Stimulated activated CD4-positive, alpha-beta T cell treated with anti-CD3 and anti-CD28 coated beads, TNF-alpha, amount 100 ng/mL, for 24 hours (primary cell): ENCODE results near the gene ACOT7.

ENCODE experiments used
- DNase-seq, 3 experiments: peaks; one replicate each; pipeline ENCODE4 v3.0.0-alpha.2; 2020; ENCODE audit warnings: low read depth in 3 of 3

Gene ACOT7

DNA sequence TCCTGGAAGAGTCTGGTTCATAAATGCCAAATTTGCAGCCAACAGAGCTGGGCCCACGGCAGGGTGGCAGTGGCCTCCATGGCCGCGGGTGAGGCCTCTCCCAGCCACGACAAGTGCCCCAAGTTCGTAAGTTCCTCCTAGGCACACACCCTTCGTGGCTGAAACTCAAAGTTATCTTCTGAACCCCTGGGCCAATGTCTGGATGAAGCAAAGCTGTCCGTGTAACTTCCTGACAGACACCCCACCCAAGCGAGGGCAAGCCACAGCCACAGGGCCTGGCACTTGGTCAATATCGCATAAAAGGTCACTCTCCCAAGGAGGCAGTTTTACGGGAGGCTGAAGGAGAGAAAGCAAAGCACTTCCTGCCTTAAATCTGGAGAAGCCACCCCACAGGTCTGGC is 104.9 kb downstream of the ACOT7 start:
- DNase-seq = no peak

GRCh38 chr1:6288026-6288425 is 105.5 kb downstream of the ACOT7 start:
- no peak for DNase-seq

- DNase-seq = no peak
Measured at GRCh38 chr1:6287431-6287886, 106.1 kb downstream of the ACOT7 start.

DNA sequence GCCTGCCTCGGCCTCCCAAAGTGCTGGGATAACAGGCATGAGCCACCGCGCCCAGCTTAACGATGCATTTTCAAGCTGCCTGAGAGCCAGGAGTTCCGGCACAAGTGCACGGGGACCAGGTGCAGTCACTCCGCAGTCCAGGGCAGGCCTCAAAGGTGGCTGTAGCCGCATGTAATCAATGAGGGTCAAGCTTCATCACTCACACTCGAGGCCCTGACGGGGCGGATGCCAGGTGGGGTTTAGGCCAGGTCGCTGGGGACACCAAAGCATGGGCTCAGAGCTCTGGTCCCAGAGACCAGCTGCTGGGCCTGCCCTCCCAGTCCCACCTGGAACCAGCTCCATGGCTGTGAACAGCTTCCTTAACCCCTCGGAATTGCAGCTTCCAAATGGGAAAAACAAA is 106.5 kb downstream of the ACOT7 start:
- DNase-seq = no peak

- DNase-seq = no peak
Measured at GRCh38 chr1:6286266-6286665, 107.3 kb downstream of the ACOT7 start.

- DNase-seq = no peak
Measured at GRCh38 chr1:6285336-6285735, 108.2 kb downstream of the ACOT7 start.

DNA sequence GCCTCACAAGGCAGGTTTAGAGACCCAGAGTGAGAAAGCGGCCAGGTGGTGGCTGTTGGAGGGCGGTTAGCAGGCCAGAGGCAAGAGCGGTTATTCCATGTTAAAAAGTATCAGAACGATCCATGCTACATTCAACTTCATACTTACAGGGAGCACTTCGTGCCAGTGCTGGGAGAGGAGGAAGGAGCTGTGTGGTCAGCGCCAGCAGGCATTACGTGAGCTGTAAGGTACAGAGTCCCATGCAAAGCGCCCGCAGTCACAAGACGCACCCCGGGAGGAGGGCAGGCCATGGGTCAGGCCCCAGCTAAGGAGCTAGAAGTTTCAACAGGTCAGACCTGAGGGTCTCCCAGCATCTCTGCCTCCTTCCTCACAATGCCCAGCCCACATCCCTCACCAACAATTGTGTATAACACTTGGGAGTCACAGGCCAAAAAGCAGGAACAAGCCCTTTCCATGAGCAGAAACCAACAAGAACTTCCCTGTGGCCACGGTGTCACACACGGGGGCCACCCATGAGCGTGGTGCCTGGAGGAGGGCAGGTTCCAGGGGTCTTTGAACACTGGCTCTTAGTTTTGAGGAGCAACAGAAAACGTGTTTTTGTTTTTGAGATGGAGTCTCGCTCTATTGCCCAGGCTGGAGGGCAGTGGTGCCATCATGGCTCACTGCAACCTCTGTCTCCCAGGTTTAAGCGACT is 110.8 kb downstream of the ACOT7 start:
- DNase-seq = no peak

DNA sequence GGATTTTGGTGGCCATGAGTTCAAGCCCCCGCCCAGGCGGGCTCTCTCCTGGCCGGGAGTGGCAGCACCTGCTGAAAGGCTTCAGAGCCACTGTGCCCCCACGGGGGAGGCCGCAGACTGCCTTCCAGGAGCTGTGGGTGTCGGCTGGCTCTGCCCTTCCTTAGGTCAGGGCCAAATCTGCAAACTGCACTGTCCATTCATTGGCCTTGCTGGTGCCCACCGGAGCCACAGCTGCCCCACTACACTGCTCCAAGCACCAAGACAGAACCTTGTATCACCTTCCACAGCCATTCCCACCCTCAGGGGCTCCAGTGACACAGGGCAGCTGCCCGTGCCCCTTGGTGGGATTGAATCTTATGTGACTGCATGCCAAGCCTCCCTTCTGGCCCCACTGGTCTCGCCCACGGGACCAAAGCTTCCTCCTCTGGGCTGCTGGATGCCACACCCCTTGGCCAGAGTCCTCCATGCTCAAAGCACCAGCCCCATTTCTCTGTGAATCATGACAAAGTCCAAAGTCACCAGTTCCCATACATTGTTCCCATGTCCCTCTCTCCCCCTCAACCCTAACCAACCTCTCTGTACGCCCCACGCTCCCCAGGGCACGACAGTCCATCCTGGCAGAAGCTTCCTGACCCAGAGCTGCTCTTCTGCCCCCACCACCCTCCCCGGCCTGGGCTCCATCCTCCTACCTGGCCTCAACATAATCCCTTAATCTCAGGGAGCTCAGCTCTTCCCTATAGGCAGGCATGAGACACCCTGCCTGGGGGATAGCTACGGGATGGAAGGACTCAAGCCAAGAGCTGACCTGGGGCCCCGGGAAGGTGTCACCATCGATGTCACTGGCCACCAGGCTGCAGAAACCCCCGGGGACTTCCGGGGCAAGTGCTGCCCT is 111.8 kb downstream of the ACOT7 start:
- no peak for DNase-seq

DNA sequence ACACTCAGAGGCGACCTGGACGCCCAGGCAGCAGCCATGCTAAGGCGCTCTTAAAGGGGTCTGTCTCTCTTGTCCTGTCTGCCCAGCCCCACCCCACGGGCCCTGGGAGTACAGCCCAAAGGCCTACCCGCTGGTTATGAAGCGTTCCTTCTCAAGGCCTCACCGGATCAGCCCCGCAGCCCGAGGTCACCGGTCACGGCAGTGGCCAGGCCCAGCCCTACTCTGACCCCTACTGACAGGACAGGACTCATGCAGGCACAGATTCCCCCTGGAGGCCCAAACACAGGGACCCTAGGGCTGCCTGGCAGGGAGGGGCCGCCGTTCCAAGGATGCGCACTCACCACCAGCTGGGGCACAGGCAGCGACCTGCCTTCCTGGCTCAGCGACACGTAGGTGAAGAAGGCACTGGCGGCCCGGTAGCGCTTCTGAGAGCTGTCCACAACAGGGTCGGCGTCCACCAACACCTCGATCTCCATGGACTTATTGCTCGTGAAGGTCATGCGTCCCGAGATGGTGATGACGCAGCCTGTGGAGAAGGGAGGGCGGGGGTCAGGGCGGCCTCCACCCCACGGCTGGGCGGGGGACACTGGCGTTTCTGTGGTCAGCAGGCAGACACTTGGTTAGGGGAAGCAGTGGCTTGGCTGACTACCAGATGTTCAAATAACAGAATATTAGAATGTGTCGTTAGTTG is 112.7 kb downstream of the ACOT7 start:
- DNase-seq = no peak

- no peak for DNase-seq
Measured at GRCh38 chr1:6279613-6280383, 113.8 kb downstream of the ACOT7 start.

GRCh38 chr1:6279066-6279465 is 114.5 kb downstream of the ACOT7 start:
- no peak for DNase-seq

- no peak for DNase-seq
Measured at GRCh38 chr1:6278263-6278662, 115.3 kb downstream of the ACOT7 start.

DNA sequence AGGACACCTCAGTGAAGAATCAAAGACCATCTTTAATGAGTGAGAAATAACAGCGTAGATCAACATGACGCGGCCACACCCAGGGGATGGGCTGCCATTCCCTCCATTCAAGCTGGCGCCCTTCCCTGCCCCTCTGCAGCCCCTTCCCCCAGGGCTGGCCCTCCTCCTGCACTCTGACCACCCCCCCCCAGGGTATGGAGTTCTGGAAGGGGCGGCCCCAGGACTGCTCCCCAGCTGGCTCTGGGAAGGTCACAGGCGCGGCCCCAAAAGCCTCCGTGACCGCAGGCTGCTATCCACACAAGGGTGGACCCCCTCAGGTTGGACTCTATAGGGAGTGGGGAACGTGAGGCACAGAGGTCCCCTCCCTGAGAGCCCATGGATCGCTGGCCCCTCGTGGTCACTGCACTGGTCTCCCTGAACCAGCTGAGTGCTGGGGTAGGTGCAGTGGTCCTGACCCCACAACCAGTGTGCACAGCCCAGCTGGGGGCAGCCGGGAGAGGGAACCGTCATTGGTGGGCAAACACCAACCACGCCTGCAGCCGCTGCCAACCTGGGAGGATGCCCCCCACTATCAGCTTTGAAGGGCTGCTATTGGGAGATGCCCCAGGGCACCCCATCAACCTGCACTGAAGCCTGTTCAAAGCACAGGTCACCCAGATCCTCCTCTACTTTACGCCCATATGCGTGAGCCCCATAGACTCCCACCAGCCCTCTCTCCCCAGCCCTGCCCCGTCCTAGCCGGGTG is 116.6 kb downstream of the ACOT7 start:
- no peak for DNase-seq

DNA sequence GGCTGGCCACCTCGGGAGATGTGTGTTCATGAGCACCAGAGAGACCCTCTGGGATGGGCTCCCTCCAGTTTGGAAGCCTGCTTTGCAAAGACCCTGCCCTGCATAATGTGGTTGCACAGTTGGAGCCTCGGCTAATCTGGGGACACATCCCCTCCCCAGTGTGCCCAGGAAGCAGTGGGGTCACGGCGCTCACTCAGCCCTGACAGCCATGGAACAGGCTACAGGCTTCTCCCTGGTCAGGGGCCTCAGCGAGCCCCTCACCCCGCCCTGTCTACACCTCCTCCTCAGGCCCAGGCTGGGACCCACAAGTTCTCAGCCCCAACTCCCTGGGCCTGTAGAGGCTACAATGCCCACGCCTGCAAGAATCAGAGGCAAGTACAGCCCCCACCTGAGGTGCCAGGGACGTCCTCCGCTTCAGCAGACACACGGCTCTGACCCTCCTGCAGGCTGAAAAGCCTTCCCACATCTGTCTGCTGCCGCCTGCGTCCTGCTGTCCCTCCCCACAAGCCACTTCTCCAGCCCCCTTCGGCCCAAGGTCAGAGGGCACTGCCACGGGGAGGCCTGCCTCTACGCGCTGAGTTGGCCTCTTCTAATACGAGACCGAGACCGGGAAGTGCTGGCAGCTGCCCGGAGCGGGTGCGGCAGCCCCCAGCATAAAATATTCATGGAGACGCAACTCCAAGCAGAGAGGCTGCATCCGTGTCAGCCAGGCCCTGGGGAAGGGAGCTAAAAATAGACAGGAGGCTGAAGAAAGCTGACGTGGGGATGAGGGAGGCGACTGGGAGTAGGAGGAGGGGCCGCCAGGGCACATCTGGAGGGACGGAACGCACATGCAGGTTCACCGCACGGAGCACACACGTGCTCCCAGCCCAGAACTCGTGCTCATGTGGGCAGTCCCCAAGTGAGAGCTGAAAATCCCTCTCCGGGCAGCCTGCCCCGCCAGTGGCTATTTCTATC is 117.5 kb downstream of the ACOT7 start:
- DNase-seq = no peak

GRCh38 chr1:6274622-6275139 is 118.9 kb downstream of the ACOT7 start:
- DNase-seq = no peak

DNA sequence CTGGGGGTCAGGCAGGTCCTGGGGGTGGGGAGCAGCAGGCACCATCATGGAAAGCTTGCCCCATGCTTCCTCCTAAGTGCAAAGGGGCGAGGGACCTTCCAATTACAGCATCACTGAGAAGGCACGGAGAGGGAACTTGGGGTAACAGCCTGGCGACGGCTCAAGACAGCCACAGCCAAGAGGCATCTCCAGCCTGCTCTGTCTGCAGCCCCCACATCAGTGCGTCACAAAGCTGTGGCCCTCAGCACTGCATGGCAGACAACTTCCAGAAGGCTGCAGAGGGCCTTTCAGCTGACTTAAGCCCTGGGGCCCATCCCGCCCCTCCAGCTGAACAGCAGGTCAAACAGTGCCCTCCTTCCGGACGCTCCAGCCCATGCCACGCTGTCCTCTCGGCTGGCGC is 119.5 kb downstream of the ACOT7 start:
- no peak for DNase-seq

GRCh38 chr1:6273380-6273891 is 120.1 kb downstream of the ACOT7 start:
- DNase-seq = no peak

DNA sequence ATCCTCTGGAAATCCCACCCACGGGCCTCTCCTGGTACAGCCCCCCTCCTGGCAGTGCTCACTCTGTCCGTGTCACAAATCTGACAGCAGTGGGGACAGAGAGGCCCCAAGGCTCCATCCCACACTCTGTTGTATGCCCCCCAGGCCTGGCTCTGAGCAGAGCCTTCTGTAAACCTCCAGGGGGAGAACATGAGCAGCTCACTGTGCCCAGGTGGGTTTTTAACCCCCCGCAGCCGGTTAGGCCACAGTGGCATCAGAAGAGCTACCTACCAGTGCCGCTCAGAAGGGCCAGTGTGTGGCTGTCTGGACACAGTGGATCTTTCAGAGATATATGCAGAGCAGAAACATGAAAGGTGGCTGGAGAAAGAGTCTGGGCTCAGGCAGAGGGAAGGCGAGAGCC is 120.7 kb downstream of the ACOT7 start:
- DNase-seq = no peak

- no peak for DNase-seq
Measured at GRCh38 chr1:6272452-6272851, 121.1 kb downstream of the ACOT7 start.
